Activated T-helper 1 cell treated with anti-CD3 and anti-CD28 coated beads, Interleukin-12 subunit alpha, Interleukin-12 subunit beta, Interleukin-2, Interleukin-4 antibody, amounts not matched to agents 30 ng/mL and 10 ng/mL and 1 ng/mL, durations not matched to agents 14 hours and 24 hours and 36 hours (primary cell): ENCODE measurements around the gene ZNF705A. TPM values are rescaled to one million over a fixed set of nuclear protein-coding genes. Genes with fewer than 3 reads are reported as not detected.
"Not testable (repeated sequence)": the region's sequence is repeated elsewhere in the genome, so short reads cannot be mapped to it uniquely, and the experiment has no call there.

Experiments used
- DNase-seq: peaks from one replicate; pipeline ENCODE4 v3.0.0; 2021; ENCODE audit warnings: low spot score
- H3K27ac Mint-ChIP-seq: one replicate; pipeline ENCODE4 v1.8.0; 2021; ENCODE audit warnings: mild to moderate bottlenecking, mixed read lengths
- H3K27me3 Mint-ChIP-seq: one replicate; pipeline ENCODE4 v1.8.0; 2022; ENCODE audit warnings: mild to moderate bottlenecking, moderate library complexity, mixed read lengths; ENCODE audit not compliant: insufficient read depth
- H3K36me3 Mint-ChIP-seq: one replicate; pipeline ENCODE4 v1.8.0; 2021; ENCODE audit warnings: low read depth, mixed read lengths
- H3K4me1 Mint-ChIP-seq: one replicate; pipeline ENCODE4 v1.8.0; 2021; ENCODE audit warnings: low read depth, mixed read lengths
- H3K4me3 Mint-ChIP-seq: one replicate; pipeline ENCODE4 v1.8.0; 2021; ENCODE audit warnings: mild to moderate bottlenecking, moderate library complexity, mixed read lengths
- H3K9me3 Mint-ChIP-seq: one replicate; pipeline ENCODE4 v1.8.0; 2021; ENCODE audit warnings: mixed read lengths
- intact Hi-C: fragments of 100-400 bp; cut with micrococcal nuclease; formaldehyde crosslinking; loops from one replicate; pipeline ENCODE4 v1.15.1; 2024
- total RNA-seq: library from RNA; stranded (reverse); gene quantifications from 2 replicates; pipeline ENCODE4 v1.2.3, GENCODE V29; 2022

ZNF705A gene
- total RNA-seq, 1 donor from 2014 or later: not detected

DNA sequence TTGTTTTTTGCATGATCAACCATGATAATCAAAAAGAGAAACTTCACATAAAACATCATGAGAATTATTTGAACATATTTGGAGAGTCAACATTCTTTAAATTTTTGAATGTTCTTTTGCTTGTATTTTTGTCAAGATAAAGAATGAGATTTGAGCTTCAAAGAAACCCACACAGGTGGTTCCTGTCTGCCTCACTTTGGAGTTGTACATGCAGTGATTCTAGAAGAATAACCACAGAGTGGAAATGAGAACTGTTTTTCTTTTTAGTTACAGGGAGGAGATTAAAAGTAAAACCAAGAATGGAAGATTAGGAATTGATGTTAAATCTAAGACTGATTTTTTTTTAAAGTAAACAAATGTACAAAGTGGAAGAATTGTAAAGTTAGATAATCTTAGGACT lies 2.3 kb upstream of the ZNF705A start:
- Mint-ChIP-seq H3K27me3 (peaks cover 40% of the 10 kb centered on the region), H3K9me3 (no peaks in the 10 kb centered on the region), H3K27ac (no peak overlapping the region), H3K36me3 (no peaks in the 10 kb centered on the region), H3K4me3 (no peak overlapping the region), H3K4me1 (peaks cover 12% of the 10 kb centered on the region)
- no peak for DNase-seq
- intact Hi-C loops: no loop called here

DNA sequence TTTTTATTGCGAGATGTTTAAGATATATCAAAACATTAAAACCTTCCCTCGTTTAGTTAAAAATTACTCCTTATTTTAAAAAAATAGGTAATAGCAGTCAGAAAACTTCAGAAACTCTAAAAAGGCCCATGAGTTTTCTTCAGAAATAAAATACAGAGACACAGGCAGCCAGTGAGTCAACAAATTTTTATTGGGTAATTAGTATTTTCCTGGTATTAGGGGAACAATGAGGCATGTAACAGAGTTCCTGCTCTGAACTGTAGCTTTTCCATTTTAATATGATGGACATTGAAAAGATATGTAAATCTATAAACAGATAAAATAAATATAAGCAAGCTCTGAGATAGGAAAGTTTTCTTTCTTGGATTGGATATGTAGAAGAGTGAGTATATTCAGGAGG lies 399 bp upstream of the ZNF705A start:
- Mint-ChIP-seq H3K27ac (no peak overlapping the region), H3K4me1 (peaks cover 12% of the 10 kb centered on the region), H3K4me3 (no peak overlapping the region), H3K36me3 (no peaks in the 10 kb centered on the region), H3K27me3 (peaks cover 28% of the 10 kb centered on the region), H3K9me3 (no peaks in the 10 kb centered on the region)
- intact Hi-C loops: no loop called here
- no peak for DNase-seq

DNA sequence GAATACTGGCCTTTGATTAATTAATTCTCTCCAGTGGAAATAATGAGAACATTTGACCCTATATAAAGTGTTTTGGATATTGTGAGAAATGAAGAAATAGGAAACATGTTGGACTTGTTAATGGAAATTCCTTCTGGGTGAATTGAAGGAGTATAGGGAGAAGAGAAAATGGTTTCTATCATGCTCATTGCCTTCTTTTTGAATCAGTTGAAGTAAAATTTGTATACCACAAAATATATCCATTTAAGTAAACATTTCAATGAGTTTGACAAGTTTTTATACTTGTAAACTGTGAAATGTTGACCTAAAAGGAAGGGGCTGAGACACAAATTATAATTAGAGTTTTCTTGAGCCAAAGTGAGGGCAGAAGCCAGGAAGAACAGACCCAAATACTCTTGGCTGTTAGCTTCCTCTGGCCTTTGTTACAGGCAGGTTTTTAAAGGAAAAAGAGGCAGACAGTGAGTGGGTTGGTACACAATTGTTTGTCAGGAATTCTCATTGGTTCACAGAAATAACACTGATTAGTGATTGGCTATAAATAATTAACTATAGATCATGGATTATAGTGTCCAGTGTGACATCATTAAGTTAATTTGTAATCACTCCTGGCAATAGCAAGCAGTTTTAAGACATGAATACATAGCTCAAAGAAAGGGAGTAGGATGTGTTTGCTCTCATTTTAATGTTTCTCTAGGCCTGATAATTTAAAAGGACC lies 826 bp downstream of the ZNF705A start:
- peaks cover 20% of the 10 kb centered on the region for H3K27me3 Mint-ChIP-seq
- H3K4me1 Mint-ChIP-seq: peaks cover 12% of the 10 kb centered on the region
- no peaks in the 10 kb centered on the region for H3K36me3 Mint-ChIP-seq
- no peak overlapping the region for H3K4me3 Mint-ChIP-seq
- DNase-seq: no peak
- intact Hi-C loops: no loop called here
- H3K9me3 Mint-ChIP-seq: no peaks in the 10 kb centered on the region
- no peak overlapping the region for H3K27ac Mint-ChIP-seq

DNA sequence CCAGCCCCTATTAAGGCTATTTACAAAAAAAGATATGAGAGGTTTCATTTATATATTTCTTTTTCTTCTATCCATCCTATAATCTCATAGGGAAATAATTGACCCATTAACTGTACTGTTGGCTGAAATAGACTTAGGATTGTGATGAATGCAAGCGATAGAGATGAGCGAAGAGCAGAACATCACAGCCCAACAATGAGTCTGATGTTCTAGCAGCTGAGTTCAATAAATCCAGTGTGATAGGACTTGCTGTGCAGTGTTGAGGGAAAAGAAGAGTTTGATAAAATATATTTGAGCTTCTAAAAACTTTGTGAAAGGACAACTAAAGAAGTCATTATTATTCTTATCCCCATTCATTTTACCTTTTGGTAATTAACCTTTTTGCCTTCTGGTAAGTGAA lies 16.1 kb downstream of the ZNF705A start:
- H3K36me3 Mint-ChIP-seq, H3K4me1 Mint-ChIP-seq, H3K27me3 Mint-ChIP-seq, DNase-seq, H3K27ac Mint-ChIP-seq, intact Hi-C loops, H3K9me3 Mint-ChIP-seq, H3K4me3 Mint-ChIP-seq: not testable (repeated sequence)

DNA sequence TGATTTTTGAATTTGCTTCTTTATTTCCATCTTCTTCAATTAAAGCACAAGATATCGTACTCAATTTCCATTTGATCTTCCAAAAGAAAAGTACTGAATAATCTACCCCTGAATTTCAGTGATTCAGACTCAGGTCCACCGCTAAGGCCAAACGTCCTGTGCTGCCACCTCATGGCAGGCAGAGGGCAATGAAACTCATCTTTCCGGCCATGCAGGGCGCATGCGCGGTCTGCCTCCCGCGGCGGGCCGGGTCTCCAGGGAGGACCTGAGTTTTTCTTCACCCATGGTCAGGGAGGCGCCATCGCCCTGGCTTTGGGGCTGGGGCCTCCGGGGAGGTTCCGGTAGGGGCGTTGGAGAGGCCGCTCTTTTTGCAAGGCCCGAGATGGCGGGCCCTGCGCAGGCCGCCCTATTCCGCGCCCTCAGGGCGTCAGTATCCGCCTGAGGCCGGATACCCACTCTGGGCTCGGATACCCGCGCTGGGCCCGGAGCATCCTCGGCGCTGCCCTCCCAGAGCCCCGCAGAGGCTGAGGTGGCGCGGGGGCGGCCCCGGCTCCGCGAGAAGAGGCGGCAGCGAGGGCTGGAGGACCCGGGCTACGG lies 23.3 kb downstream of the ZNF705A start:
- DNase-seq: peak; percentile 73
- not testable (repeated sequence) for H3K9me3 Mint-ChIP-seq, H3K27me3 Mint-ChIP-seq, H3K36me3 Mint-ChIP-seq
- intact Hi-C loops: loop anchor here (1.0 to 2.0 kb wide), 2 partner anchors 57 to 71 kb away; no protein-coding TSS in a partner anchor
- Mint-ChIP-seq H3K27ac (peak overlapping the region; percentile 82), H3K4me3 (peak overlapping the region; percentile 79), H3K4me1 (peaks cover 18% of the 10 kb centered on the region)

DNA sequence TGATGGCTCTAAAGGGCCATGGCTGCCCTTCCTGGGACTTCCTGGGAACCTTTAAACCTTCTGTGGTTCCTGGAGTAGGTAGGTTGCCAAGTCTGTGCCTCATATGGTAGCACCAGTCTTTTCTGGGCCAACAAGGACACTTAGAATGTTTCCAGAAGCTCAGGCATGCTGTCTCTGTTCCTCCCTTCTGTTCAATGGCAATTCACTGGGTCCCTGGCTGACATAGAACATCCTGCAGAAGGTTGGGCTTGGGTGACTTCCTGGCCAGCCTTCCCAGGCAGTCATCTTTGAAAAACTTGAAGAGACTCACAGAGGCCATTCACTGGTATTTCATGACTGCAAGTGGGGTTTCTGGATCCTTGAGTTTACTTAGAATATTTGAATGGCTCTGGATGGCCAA lies 24.5 kb downstream of the ZNF705A start:
- not testable (repeated sequence) for H3K9me3 Mint-ChIP-seq, H3K36me3 Mint-ChIP-seq, DNase-seq, H3K27me3 Mint-ChIP-seq, H3K27ac Mint-ChIP-seq
- intact Hi-C loops: loop anchor here (2.0 kb wide), 1 partner anchor 56 kb away; no protein-coding TSS in a partner anchor
- Mint-ChIP-seq H3K4me1 (peaks cover 18% of the 10 kb centered on the region), H3K4me3 (peak overlapping the region; percentile 78)

DNA sequence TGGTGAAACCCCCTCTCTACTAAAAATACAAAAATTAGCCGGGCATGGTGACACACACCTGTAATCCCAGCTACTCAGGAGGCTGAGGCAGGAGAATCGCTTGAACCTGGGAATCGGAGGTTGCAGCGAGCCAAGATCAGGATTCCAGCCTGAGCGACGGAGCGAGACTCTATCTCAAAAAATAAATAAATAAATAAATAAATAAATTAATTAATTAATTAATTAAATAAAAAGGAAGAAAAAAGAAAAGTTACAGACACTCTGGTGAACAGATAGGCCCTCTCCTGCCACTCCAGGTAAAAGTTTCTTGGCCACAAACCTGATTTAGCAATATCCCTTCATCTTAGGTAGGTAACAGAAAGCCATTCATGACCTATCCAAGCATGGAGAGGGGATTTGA lies 26.1 kb downstream of the ZNF705A start:
- H3K4me3 Mint-ChIP-seq, intact Hi-C loops, DNase-seq, H3K27me3 Mint-ChIP-seq, H3K36me3 Mint-ChIP-seq, H3K9me3 Mint-ChIP-seq, H3K27ac Mint-ChIP-seq: not testable (repeated sequence)
- peaks cover 18% of the 10 kb centered on the region for H3K4me1 Mint-ChIP-seq

DNA sequence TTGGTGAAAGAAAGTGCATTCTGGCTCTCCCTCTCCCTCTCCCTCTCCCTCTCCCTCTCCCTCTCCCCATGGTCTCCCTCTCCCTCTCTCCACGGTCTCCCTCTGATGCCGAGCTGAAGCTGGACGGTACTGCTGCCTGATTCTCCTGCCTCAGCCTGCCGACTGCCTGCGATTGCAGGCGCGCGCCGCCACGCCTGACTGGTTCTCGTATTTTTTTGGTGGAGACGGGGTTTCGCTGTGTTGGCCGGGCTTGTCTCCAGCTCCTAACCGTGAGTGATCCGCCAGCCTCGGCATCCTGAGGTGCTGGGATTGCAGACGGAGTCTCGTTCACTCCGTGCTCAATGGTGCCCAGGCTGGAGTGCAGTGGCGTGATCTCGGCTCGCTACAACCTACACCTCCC lies 26.5 kb downstream of the ZNF705A start:
- DNase-seq, H3K9me3 Mint-ChIP-seq, H3K4me3 Mint-ChIP-seq, intact Hi-C loops, H3K36me3 Mint-ChIP-seq, H3K27me3 Mint-ChIP-seq, H3K27ac Mint-ChIP-seq: not testable (repeated sequence)
- peaks cover 18% of the 10 kb centered on the region for H3K4me1 Mint-ChIP-seq

DNA sequence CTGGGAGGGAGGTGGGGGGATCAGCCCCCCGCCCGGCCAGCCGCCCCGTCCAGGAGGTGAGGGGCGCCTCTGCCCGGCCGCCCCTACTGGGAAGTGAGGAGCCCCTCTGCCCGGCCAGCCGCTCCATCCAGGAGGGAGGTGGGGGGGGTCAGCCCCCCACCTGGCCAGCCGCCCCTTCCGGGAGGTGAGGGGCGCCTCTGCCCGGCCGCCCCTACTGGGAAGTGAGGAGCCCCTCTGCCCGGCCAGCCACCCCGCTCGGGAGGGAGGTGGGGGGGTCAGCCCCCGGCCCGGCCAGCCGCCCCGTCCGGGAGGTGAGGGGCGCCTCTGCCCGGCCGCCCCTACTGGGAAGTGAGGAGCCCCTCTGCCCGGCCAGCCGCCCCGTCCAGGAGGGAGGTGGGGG lies 27.4 kb downstream of the ZNF705A start:
- peaks cover 18% of the 10 kb centered on the region for H3K4me1 Mint-ChIP-seq
- H3K27ac Mint-ChIP-seq, H3K27me3 Mint-ChIP-seq, H3K9me3 Mint-ChIP-seq, H3K36me3 Mint-ChIP-seq, DNase-seq, intact Hi-C loops, H3K4me3 Mint-ChIP-seq: not testable (repeated sequence)

DNA sequence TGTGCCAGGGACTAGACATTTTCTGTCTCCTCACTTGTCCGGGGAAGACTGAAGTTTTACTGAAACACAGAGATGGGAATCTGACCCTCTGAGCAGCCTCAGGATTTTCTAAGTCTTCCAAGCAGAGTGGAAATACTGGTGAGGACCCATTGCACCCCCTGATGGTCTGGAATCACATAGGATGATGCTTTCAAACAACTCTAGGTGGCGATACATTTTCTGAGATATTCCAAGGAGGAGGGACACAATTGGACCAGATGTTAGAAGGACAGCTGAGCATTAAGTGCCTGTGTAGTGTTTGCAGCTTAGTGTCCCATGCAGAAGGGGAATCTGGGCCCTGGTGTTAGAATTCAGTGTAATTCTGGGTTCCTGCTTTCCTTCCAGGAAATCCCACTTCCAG lies 31.3 kb downstream of the ZNF705A start:
- H3K4me1 Mint-ChIP-seq, DNase-seq, H3K27ac Mint-ChIP-seq, H3K36me3 Mint-ChIP-seq, H3K9me3 Mint-ChIP-seq, H3K4me3 Mint-ChIP-seq, intact Hi-C loops, H3K27me3 Mint-ChIP-seq: not testable (repeated sequence)

DNA sequence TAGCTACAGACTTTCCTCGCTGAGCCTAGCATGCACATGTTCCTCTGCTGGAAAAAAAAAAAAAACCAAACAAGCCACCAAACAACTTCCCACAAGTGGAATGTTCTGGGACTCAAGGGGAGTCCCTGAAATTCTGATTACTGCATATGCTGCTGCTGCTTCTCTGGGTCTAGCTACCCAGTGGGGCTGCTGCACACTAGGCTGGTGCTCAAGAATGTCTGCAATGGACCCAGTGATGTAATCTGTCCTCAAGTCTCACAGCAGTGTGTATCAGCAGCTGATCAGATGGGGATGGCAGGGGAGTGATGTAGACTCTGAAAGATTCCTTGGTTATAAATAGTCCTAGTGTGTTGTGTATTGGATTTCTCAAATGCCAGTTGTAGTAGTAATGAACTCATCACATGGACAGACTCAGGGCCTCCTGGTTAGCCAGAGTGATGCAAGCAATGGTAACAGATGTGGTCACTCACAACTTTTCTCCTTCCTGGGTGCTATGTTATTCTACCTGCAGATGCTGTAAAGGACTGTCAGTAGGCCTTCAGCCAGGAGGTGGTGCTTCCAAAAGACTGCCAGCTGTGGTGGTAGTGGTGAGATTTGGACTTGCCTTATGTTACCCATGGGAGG lies 41.0 kb downstream of the ZNF705A start:
- peaks cover 15% of the 10 kb centered on the region for H3K4me1 Mint-ChIP-seq
- H3K27ac Mint-ChIP-seq, H3K27me3 Mint-ChIP-seq, DNase-seq, intact Hi-C loops, H3K9me3 Mint-ChIP-seq, H3K36me3 Mint-ChIP-seq, H3K4me3 Mint-ChIP-seq: not testable (repeated sequence)

DNA sequence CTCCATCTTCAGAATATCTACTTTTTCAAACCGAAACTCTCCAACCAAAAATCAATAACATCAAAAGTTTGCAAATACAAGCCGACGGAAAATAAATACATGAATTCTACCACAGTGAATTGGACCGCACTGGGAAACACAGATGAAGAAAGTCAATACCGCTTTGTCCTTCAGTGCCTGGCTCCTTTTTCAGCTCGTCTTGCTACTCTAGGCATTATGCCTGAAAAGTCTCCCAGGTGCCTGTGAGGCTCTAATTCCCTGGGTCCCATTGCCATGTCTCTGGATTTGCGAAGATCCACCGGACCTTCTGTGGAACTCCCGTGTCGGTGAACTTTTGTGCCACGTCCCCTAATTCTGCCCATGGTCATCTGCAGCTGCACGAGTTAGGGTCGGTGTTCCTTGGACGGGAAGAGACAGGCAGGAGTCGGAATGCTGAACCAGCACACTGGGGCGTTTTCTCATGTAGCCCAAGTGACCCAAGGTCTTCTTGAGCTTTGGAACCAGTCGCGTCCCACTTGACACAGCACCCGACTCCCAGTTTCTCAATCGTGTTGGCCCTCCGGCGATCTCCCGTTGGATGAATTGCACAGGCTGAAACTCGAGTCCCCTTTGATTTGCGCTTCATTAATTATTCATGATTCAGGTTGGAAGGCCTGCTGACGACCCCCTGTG lies 62.0 kb downstream of the ZNF705A start:
- H3K9me3 Mint-ChIP-seq, H3K4me1 Mint-ChIP-seq, DNase-seq, H3K4me3 Mint-ChIP-seq, H3K27me3 Mint-ChIP-seq, H3K36me3 Mint-ChIP-seq, H3K27ac Mint-ChIP-seq, intact Hi-C loops: not testable (repeated sequence)

DNA sequence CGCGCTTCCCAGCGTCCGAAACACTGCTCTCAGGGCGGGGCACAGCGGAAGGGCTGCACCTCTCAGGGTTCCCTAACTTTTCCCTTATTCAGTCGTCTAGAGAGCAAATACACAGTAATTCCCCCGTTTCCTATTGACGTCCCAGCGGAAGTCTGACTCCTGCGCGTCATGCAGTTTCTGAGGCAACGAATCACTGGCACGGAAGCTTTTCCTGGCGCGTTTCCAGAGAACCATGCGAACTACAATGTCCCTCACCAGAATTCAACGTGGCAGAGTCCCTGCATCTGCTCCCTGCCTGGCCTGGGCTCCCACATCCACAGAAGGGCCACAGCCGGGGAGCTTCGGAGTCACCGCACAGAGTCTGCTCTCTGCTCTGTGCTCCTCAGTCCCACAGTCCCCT lies 64.6 kb downstream of the ZNF705A start:
- H3K4me3 Mint-ChIP-seq, H3K36me3 Mint-ChIP-seq, H3K27ac Mint-ChIP-seq, H3K27me3 Mint-ChIP-seq, H3K4me1 Mint-ChIP-seq, H3K9me3 Mint-ChIP-seq, DNase-seq, intact Hi-C loops: not testable (repeated sequence)
